CD14-positive monocyte (primary cell): ENCODE data around the gene FAF1. TPM values are rescaled to one million over a fixed set of nuclear protein-coding genes. Genes with fewer than 3 reads are reported as not detected.
A peak's percentile ranks its signal among the peaks of the same experiment; 100 is the strongest.

Experiments used
- DNase-seq, 3 donors: peaks; one replicate each; pipeline ENCODE4 v3.0.0-alpha.2; 2011 to 2022
- H2AFZ ChIP-seq: 2 replicates; pipeline ENCODE4 v1.6.0; 2012; ENCODE audit warnings: mild to moderate bottlenecking, low read depth, low read length, inconsistent platforms; ENCODE audit not compliant: insufficient read depth, poor library complexity, severe bottlenecking
- H3K27ac ChIP-seq, 2 donors: 1 replicate in 1 of 2; 2 replicates in 1 of 2; pipeline ENCODE4 v1.5.1; 2012 to 2013; ENCODE audit warnings: low read length in 2 of 2, control low read depth in 1 of 2, inconsistent platforms in 1 of 2, low read depth in 1 of 2, mild to moderate bottlenecking in 1 of 2
- H3K27me3 ChIP-seq, 2 donors: one replicate each; pipeline versions ENCODE4 v1.6.0 to v1.6.1; 2011 to 2013; ENCODE audit warnings: low read length in 2 of 2; ENCODE audit not compliant: control insufficient read depth in 2 of 2, insufficient read depth in 2 of 2
- H3K36me3 ChIP-seq, 2 donors: replicated peaks in 1 of 2; 1 replicate in 1 of 2; 2 replicates in 1 of 2; pipeline versions ENCODE4 v1.5.1 to v1.6.1; 2012 to 2013; ENCODE audit warnings: low read length in 2 of 2, control low read depth in 1 of 2, inconsistent platforms in 1 of 2, mild to moderate bottlenecking in 1 of 2; ENCODE audit not compliant: insufficient read depth in 2 of 2, control insufficient read depth in 1 of 2
- H3K4me1 ChIP-seq, 2 donors: 1 replicate in 1 of 2; 2 replicates in 1 of 2; pipeline versions ENCODE4 v1.5.1 to v1.6.1; 2012 to 2013; ENCODE audit warnings: low read length in 2 of 2, control low read depth in 1 of 2, inconsistent platforms in 1 of 2, mild to moderate bottlenecking in 1 of 2, moderate library complexity in 1 of 2; ENCODE audit not compliant: insufficient read depth in 2 of 2, control insufficient read depth in 1 of 2
- H3K4me2 ChIP-seq: replicated peaks from 2 replicates; pipeline ENCODE3; 2012; ENCODE audit warnings: low read length, moderate library complexity, mild to moderate bottlenecking; ENCODE audit not compliant: poor library complexity, severe bottlenecking; ENCODE audit errors: extremely low read depth
- H3K4me3 ChIP-seq, 3 experiments: fragments of 200-600 bp in 1 of 3; sonication (generic) in 1 of 3; replicated peaks in 1 of 3; 1 replicate in 2 of 3; 2 replicates in 1 of 3; pipeline ENCODE4 v1.5.1; 2011 to 2013; ENCODE audit warnings: low read length in 3 of 3, mild to moderate bottlenecking in 3 of 3, control low read depth in 2 of 3, low read depth in 2 of 3, inconsistent platforms in 1 of 3, moderate library complexity in 1 of 3
- H3K79me2 ChIP-seq: 2 replicates; pipeline ENCODE4 v1.6.0; 2012; ENCODE audit warnings: mild to moderate bottlenecking, control low read depth, inconsistent platforms, low read length, moderate library complexity; ENCODE audit not compliant: insufficient read depth
- H3K9ac ChIP-seq: 2 replicates; pipeline ENCODE4 v1.6.0; 2017; ENCODE audit warnings: low read length, mild to moderate bottlenecking; ENCODE audit not compliant: insufficient read depth, poor library complexity, severe bottlenecking
- H3K9me3 ChIP-seq, 2 donors: replicated peaks in 1 of 2; 1 replicate in 1 of 2; 2 replicates in 1 of 2; pipeline versions ENCODE4 v1.5.1 to v1.6.1; 2012 to 2013; ENCODE audit warnings: low read length in 2 of 2, control low read depth in 1 of 2; ENCODE audit not compliant: control insufficient read depth in 1 of 2, insufficient read depth in 1 of 2
- H4K20me1 ChIP-seq: 2 replicates; pipeline ENCODE4 v1.6.0; 2012; ENCODE audit warnings: mild to moderate bottlenecking, low read length, control low read depth, moderate library complexity; ENCODE audit not compliant: insufficient read depth
- H3K27ac Mint-ChIP-seq, 7 donors: one replicate each; pipeline ENCODE4 v1.8.0; 2020; ENCODE audit warnings: mild to moderate bottlenecking in 7 of 7, mixed read lengths in 7 of 7, moderate library complexity in 6 of 7, inconsistent platforms in 2 of 7
- H3K27me3 Mint-ChIP-seq, 3 donors: one replicate each; pipeline ENCODE4 v1.8.0; 2021 to 2022; ENCODE audit warnings: low read depth in 3 of 3, mild to moderate bottlenecking in 3 of 3, mixed read lengths in 3 of 3, moderate library complexity in 3 of 3, inconsistent platforms in 1 of 3
- H3K36me3 Mint-ChIP-seq, 2 donors: one replicate each; pipeline ENCODE4 v1.8.0; 2020; ENCODE audit warnings: mixed read lengths in 2 of 2, inconsistent platforms in 1 of 2, mild to moderate bottlenecking in 1 of 2
- H3K4me1 Mint-ChIP-seq: one replicate; pipeline ENCODE4 v1.8.0; 2020; ENCODE audit warnings: mild to moderate bottlenecking, mixed read lengths
- H3K4me3 Mint-ChIP-seq, 2 donors: one replicate each; pipeline ENCODE4 v1.8.0; 2020; ENCODE audit warnings: mild to moderate bottlenecking in 2 of 2, mixed read lengths in 2 of 2, moderate library complexity in 1 of 2
- H3K9me3 Mint-ChIP-seq, 7 donors: one replicate each; pipeline ENCODE4 v1.8.0; 2020 to 2022; ENCODE audit warnings: mixed read lengths in 7 of 7, mild to moderate bottlenecking in 6 of 7, moderate library complexity in 6 of 7, inconsistent platforms in 2 of 7
- CTCF ChIP-seq: fragments of 200-600 bp; IDR thresholded peaks from one replicate; pipeline ENCODE4 v1.8.0; 2022; ENCODE audit warnings: antibody characterized with exemption, mild to moderate bottlenecking
- WGBS: methylation state at CpG from one replicate; pipeline ENCODE4 v1.1.5; 2013; ENCODE audit warnings: missing lambda C conversion rate; ENCODE audit not compliant: insufficient coverage; 5-methylcytosine and 5-hydroxymethylcytosine counted together
- intact Hi-C, 2 donors: fragments of 100-400 bp; cut with micrococcal nuclease; formaldehyde crosslinking; loops; one replicate each; pipeline versions ENCODE4 v1.15.0 to v1.15.1; 2023
- polyA plus RNA-seq, 3 donors: library from polyadenylated mRNA; depleted of rRNA in 1 of 3; unstranded in 2 of 3; stranded (reverse) in 1 of 3; fragments of 300-500 nt in 2 of 3; fragments of >200 nt in 1 of 3; fragmentation: Illumina TruSeq in 2 of 3; gene quantifications; 1 replicate in 2 of 3; 2 replicates in 1 of 3; pipeline ENCODE4 v1.2.3, GENCODE V29; 2012 to 2021

The FAF1 gene
- polyA plus RNA-seq, 3 donors, result 11.4 to 29.6 (median 16.9) TPM

- H4K20me1 ChIP-seq, result no peaks in the 10 kb centered on the region
These were observed 163.8 kb downstream of the FAF1 start for GRCh38 chr1:50796272-50796671.

GRCh38 chr1:50793521-50793920 lies 166.5 kb downstream of the FAF1 start:
- H3K27ac ChIP-seq, result no peak overlapping the region
- no peak overlapping the region for H3K27ac Mint-ChIP-seq
- H3K4me3 Mint-ChIP-seq, result no peak overlapping the region
- no peak overlapping the region for H3K4me3 ChIP-seq
- H3K9me3 ChIP-seq, result no peaks in the 10 kb centered on the region
- 100% methylated on average over 2 of the region's 6 CpGs for WGBS
- no peaks in the 10 kb centered on the region for H3K4me1 ChIP-seq
- no peak overlapping the region for H2AFZ ChIP-seq
- H3K4me2 ChIP-seq, result no peak overlapping the region
- H3K36me3 ChIP-seq, result no peaks in the 10 kb centered on the region
- peaks cover 0 to 2% (median 0%) of the 10 kb centered on the region in 3 donors for H3K27me3 Mint-ChIP-seq
- no peaks in the 10 kb centered on the region for H3K27me3 ChIP-seq
- H3K79me2 ChIP-seq, result no peaks in the 10 kb centered on the region
- intact Hi-C loops, result no loop called here
- peaks cover 2% of the 10 kb centered on the region for H3K4me1 Mint-ChIP-seq
- DNase-seq, result no peak
- no peaks in the 10 kb centered on the region for H3K9me3 Mint-ChIP-seq
- H4K20me1 ChIP-seq, result no peaks in the 10 kb centered on the region
- peaks cover 7 to 8% of the 10 kb centered on the region in 2 donors for H3K36me3 Mint-ChIP-seq
- no peak for TF ChIP-seq CTCF
- H3K9ac ChIP-seq, result no peak overlapping the region

More at GRCh38 chr1:50796272-50796671, 163.8 kb downstream of the FAF1 start:
- DNase-seq, result no peak
- no peak overlapping the region for H2AFZ ChIP-seq
- no peak overlapping the region for H3K4me3 ChIP-seq
- no peaks in the 10 kb centered on the region for H3K9me3 ChIP-seq
- TF ChIP-seq CTCF, result no peak
- no peak overlapping the region for H3K27ac ChIP-seq
- no peak overlapping the region for H3K4me2 ChIP-seq
- H3K27me3 Mint-ChIP-seq, result peaks cover 0 to 2% (median 0%) of the 10 kb centered on the region in 3 donors
- H3K9me3 Mint-ChIP-seq, result no peaks in the 10 kb centered on the region
- H3K79me2 ChIP-seq, result no peaks in the 10 kb centered on the region
- H3K27ac Mint-ChIP-seq, result peak overlapping the region in 2 of 7 donors; percentile 4 to 13
- H3K9ac ChIP-seq, result no peak overlapping the region
- H3K36me3 ChIP-seq, result no peaks in the 10 kb centered on the region
- H3K4me1 ChIP-seq, result no peaks in the 10 kb centered on the region
- peaks cover 2% of the 10 kb centered on the region for H3K4me1 Mint-ChIP-seq
- 78% methylated on average over 2 of the region's 2 CpGs for WGBS
- no peak overlapping the region for H3K4me3 Mint-ChIP-seq
- peaks cover 12 to 14% of the 10 kb centered on the region in 2 donors for H3K36me3 Mint-ChIP-seq
- intact Hi-C loops, result no loop called here
- no peaks in the 10 kb centered on the region for H3K27me3 ChIP-seq
